Inferior parietal cortex (tissue), 1 donor: ENCODE data around the gene HRCT1.
"Not testable (repeated sequence)": the region's sequence is repeated elsewhere in the genome, so short reads cannot be mapped to it uniquely, and the experiment has no call there.

Experiments used
- DNase-seq: peaks from one replicate; pipeline ENCODE4 v3.0.0-alpha.2; 2016; ENCODE audit errors: extremely low spot score

HRCT1 gene

GRCh38 chr9:35917261-35917660 is 11.3 kb downstream of the HRCT1 start:
- DNase-seq = no peak

DNA sequence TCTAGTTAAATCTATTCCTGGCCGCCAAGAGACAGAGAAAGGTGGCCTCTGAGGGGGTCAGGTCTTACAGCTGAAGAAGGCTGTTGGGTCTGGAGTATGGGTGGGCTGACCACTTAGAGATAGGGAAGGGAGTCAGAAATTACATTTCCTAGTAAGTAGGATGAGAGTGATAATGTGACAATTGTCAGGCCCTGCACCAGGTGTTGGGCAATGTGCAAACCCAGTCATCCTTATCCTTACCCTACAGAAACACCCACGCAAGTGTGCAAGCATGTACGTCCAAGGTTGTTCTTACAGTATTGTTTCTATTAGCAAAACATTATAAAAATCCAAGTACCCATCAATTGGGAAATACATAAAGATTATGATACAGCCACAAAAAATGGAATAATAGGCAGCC is 12.8 kb downstream of the HRCT1 start:
- no peak for DNase-seq

GRCh38 chr9:35919212-35920008 is 13.4 kb downstream of the HRCT1 start:
- no peak for DNase-seq

DNA sequence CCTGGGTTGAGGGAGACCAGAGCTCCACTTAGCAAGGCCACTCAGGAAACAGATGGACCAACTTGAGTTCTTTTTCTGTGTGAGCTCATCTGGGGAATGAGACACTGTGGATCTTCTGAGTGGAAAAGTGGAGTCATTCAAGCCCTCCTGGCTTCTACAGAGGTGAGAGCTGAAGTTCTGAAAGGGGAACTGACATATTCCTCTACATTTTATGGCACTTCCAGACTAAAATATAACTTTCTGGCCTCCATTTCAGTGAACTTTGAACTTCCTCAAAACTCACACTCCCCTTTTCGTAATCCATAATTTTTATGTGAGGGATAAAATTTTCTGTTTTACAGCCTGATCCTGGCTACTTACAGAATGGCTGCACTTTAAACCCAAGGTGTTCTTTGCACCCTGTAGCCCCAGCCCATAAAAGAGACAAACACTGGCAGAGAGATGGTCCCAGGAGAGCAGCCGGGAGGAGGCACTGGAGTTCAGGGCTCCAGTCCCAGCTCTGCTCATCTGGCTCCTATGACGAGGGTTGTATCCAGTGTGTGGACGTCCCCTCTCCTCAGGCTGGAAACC is 14.1 kb downstream of the HRCT1 start:
- DNase-seq = no peak

- no peak for DNase-seq
These were observed 17.6 kb downstream of the HRCT1 start for GRCh38 chr9:35923598-35923926.

DNA sequence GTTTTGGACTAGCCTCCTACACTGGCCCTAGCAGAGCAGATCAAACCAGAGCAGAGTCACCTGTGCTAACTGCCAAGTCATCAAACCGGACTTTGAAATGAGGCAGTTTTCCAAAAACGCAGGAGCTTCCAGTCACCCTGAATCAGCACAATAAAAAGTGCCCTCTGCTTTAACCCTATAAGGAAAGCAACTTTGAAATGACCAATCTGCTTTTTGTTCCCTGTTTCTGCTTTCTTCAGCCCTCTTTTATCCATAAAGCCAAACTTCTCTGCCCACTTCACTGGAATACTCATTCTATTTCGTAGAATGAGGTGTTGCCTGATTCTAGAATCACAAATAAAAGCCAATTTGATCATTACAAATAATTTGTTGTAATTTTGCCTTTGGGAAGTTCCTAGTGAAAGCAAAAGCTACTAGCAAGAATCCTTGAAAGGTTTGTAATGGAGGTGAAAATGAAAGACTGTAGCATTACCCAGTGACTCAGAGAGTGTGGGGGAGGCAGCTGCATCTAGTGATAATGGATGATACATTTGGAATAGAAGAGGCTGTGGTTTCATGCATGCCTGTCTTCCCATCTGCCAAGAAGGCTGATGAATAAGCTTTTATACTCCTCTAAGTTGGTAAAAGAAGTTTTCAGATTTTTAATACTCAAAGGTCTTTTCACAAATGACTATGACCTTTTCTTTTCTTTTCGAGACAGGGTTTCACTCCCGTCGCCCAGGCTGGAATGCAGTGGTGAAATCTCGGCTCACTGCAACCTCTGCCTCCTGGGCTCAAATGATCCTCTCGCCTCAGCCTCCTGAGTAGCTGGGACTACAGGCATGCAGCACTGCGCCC is 18.1 kb downstream of the HRCT1 start:
- peak; percentile 57 for DNase-seq

DNA sequence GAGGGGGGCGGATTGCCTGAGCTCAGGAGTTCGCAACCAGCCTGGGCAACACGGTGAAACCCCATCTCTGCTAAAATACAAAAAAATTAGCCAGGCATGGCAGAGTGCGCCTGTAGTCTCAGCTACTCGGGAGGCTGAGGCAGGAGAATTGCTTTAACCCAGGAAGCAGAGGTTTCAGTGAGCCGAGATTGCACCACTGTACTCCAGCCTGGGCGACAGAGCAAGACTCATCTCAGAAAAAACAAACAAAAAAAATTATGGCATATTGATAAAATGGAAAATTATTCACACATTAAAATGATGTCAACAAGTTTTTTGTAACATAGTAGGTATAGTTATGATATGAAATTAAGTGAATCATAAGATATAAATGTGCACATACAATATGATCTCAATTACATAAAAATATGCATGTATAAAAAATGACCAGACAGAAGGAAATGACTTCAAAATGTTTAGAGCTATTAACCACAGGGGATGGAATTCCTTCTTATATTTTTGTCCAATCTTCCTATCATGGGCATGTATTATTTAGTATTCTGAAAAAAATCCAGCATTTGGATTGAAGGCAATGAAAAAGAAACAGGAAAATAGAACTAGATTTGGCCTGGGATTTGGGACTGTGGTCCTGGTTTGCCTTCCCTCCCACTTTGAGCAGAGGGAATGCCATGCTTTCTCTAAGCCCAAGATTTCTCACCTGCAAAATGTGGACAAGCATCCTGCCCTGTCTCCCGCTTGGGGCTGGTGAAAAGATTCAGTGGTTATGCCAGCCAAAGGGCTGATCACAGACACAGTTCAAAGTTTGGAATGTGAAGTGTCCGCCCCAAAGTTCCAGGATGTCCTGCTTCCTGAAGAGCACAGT is 22.8 kb downstream of the HRCT1 start:
- no peak for DNase-seq

DNA sequence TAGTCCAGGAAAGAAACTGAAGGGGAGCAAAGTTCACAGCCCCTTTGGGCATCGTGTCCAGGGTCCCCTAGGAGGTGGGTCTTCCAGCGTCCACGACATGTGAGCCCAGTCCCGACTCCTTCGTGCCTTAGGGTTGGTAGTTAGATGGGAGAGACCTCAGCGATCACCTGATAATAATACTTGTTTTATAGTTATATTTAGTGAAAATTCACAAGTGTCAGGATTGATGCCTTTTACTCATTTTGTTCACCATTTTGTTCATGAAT is 23.4 kb downstream of the HRCT1 start:
- DNase-seq = no peak

- DNase-seq = no peak
These were observed 24.5 kb downstream of the HRCT1 start for GRCh38 chr9:35930521-35930920.

DNA sequence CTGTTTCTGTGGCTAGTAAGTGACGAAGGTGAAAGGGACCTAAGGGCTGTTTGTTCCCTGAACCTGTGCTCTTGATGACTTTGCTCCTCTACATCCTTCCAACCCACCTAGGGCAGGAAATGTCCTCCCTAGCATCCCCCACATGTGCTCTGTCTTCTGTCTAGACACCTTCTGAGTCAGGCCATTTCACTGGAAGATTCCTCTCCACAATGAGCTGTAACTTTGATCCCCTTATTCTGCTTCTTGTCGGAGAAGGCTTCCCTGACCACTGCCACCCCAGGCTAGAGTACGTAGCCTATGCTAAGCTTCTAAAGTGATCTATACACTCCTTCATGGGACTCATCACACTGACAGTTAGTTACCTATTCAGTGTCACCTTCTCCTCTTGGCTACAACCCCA is 25.0 kb downstream of the HRCT1 start:
- no peak for DNase-seq

DNA sequence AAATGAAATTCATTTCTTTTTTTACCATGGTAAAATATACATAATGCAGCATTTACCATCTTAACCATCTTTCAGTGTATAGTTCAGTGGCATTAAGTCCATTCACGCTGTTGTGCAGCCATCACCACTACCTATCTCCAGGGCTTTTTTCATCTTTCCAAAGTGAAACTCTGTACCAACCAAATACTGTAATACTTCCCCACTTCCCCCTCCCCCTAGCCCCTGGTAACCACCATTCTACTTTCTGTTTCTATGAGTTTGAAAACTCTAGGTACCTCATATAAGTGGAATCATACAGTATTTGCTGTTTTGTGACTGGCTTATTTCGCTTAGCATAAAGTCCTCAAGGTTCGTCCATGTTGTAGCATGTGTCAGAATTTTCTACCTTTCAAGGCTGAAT is 26.7 kb downstream of the HRCT1 start:
- no peak for DNase-seq

GRCh38 chr9:35933550-35934067 is 27.6 kb downstream of the HRCT1 start:
- no peak for DNase-seq

GRCh38 chr9:35934069-35934468 is 28.1 kb downstream of the HRCT1 start:
- DNase-seq = not testable (repeated sequence)

DNA sequence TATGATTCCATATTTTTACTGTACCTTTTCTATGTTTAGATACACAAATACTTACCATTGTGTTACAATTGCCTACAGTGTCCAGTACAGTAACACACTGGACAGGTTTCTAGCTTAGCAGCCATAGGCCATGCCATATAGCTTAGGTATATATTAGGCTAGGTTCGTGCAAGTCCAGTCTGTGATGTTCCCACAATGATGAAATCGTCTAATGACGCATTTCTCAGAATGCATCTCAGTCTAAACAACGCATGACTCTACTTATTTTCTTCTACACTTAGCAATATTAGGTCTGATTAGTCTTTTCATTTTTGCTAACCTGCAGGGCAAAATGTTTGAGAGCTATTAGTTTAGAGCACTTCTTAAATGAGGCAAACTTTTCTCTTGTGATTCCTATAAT is 29.3 kb downstream of the HRCT1 start:
- DNase-seq = no peak

DNA sequence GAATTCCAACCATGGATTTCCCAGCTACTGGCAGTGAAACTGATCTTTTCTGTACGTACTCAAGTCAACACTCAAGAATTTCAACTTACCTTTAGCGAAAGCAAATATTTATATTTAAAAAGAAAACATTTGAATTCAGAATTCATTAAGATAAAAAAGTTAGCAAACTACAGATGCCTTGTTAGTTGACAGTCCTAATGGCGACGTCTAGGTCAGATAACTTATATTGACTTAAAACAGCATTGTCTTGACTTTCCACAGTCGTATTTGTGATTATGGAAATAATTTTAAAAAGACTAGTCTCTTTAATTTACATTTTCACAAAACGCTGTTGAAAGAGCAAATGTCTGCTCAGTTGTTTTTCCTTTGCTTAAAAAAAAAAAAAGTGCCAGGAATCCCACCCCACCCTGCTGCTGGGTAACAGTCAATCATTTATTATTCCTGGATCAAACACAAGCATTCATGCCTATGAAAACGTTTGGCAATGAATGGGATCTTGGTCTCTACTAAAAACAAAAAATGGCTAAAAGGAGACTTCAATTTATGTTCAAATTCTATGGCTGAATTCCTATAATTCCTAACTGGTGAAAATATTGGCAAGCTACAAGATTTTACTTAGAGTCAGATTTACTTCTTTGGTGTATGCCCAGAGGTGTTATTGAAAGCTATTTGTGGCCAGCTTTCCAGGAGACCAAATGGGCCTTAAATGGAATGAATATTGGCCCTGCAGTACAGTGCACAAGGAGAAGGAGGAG is 29.9 kb downstream of the HRCT1 start:
- no peak for DNase-seq

DNA sequence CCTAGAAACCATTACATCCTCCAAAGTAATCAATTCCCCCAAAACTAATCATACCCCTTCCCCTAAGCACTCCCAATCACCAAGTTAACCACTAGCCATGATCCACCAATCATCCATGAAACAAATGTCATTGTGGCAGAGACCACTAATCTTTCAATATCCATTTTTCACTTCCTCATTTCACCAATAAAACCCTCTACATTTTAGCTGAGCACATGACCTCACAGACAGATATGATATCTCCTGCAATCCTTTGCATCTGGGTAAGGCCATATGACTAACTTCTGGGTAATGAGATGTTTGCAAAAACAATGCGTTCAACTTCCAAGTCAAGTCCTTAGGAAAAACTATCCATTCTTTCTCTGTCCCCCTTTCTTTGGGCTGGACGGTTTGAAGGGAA is 31.2 kb downstream of the HRCT1 start:
- DNase-seq = no peak

DNA sequence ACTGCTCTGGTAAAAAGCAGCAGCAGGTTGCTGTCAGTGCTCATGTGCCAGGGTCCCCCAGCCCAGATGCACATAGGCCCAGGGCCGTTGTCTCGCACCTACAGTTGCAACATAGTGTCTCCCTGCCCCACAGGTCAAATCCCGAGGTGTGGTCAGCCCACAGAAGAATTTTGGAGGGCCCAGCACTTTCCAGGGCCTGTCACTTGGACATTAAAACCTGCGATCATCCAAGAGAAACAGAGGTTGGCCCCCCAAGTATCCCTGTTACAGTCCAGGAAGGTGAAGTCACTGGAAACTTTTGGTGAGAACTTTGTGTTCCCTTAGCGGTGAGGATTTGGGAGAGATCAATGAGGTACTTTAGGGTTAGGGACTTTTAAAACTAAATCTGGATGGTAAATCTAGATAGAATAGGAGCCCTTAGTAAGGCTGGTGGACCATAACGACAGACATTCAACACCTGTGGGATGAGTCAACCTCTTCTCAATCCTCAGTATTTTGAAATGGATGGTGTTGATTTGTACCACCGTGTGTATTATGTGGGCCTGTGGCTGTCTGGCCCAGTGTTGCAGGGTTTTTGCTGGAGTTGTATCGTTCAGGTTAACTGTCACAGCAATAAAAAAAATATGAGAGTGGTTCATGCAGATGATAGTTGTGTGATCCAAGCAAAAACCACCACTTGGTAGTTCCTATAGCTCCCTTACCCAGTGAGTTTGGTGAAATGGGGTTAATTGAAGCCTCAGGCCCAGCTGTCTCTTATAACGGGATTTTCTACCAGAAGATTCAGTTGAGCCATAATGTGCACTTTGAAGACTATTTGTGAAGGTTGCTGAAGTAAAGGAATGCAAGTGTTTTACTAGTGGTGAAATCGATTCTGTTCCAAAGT is 32.7 kb downstream of the HRCT1 start:
- DNase-seq = no peak

- DNase-seq = no peak
These were observed 33.8 kb downstream of the HRCT1 start for GRCh38 chr9:35939679-35940250.

DNA sequence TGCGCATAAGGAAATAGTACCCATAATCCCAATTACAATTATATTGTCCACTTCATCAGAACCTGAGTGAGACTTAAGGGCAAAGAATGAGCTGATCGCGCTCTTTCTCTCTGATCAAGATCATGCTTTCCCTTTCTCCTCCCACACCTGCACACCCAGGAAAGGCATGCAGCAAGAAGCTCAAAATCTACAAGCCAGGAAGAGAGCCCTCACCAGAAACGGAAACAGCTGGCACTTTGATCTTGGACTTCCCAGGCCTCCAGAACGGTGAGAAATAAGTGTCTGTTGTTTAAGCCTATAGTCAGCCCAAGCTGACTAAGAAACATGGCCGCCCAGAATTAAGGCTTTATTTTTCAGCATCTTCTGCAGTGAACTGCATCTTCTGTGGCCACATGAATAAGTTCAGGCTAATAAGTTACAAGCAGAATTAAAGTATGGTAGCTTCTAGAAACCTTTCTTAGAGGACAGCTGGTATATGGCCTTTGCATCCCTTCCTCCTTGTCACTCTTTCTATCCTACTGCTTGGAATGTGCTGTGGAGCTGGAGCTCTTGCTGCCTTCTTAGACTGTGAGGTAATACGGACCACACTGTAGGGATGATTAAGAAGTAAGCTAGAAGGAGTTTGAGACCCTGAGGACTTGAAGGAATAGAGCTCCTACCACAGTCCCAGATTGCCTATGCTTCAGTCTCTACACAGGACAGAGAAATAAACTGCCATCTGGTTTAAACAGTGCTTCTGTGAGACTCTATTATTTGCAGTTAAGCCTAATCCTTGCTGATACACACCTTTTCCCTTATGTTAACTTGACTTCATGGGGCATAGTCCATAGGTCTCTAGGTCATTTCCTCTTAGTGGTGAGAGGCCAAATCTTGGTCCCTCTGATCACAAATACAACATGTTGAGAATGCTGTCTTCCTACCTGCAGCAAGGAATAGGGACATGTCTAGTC is 34.7 kb downstream of the HRCT1 start:
- no peak for DNase-seq
